CD8-positive, alpha-beta memory T cell (primary cell): ENCODE data around the gene OR6C65. TPM values are rescaled to one million over a fixed set of nuclear protein-coding genes. Genes with fewer than 3 reads are reported as not detected.
"Not testable (repeated sequence)": the region's sequence is repeated elsewhere in the genome, so short reads cannot be mapped to it uniquely, and the experiment has no call there.

Source experiments
- CTCF ChIA-PET: fragments of 350-600 bp; sonication (Branson Sonifier 250); formaldehyde crosslinking; loops from one replicate; lab custom pipeline; 2021; ENCODE audit warnings: antibody characterized with exemption; lab: Charles Lee
- POLR2A ChIA-PET: fragments of 350-600 bp; sonication (Branson Sonifier 250); formaldehyde crosslinking; loops from one replicate; lab custom pipeline; 2021; ENCODE audit warnings: antibody characterized with exemption; lab: Charles Lee
- DNase-seq, 5 donors: peaks; one replicate each; pipeline versions ENCODE4 v3.0.0 to v3.0.0-alpha.2; 2020 to 2022; ENCODE audit warnings: mixed read lengths in 1 of 5
- H3K27ac ChIP-seq: one replicate; pipeline ENCODE4 v1.7.0; 2013; ENCODE audit warnings: low read depth, mild to moderate bottlenecking, low read length, moderate library complexity
- H3K27me3 ChIP-seq: 2 replicates; pipeline ENCODE4 v1.7.0; 2013; ENCODE audit warnings: low read length, mild to moderate bottlenecking; ENCODE audit not compliant: insufficient read depth, poor library complexity, severe bottlenecking
- H3K36me3 ChIP-seq: 2 replicates; pipeline ENCODE4 v1.7.0; 2013; ENCODE audit warnings: mild to moderate bottlenecking, low read length, moderate library complexity; ENCODE audit not compliant: insufficient read depth
- H3K4me1 ChIP-seq: 2 replicates; pipeline ENCODE4 v1.7.0; 2013; ENCODE audit warnings: mild to moderate bottlenecking, low read length, moderate library complexity; ENCODE audit not compliant: insufficient read depth
- H3K4me3 ChIP-seq: 2 replicates; pipeline ENCODE4 v1.7.0; 2013; ENCODE audit warnings: mild to moderate bottlenecking, low read length
- H3K9me3 ChIP-seq: 2 replicates; pipeline ENCODE4 v1.7.0; 2013; ENCODE audit warnings: mild to moderate bottlenecking, low read length
- H3K27ac Mint-ChIP-seq, 8 donors: one replicate each; pipeline ENCODE4 v1.8.0; 2020 to 2021; ENCODE audit warnings: mixed read lengths in 8 of 8, mild to moderate bottlenecking in 6 of 8, inconsistent platforms in 3 of 8, moderate library complexity in 3 of 8
- H3K27me3 Mint-ChIP-seq, 2 donors: one replicate each; pipeline ENCODE4 v1.8.0; 2020 to 2021; ENCODE audit warnings: mixed read lengths in 2 of 2, mild to moderate bottlenecking in 1 of 2, moderate library complexity in 1 of 2
- H3K36me3 Mint-ChIP-seq, 3 donors: one replicate each; pipeline ENCODE4 v1.8.0; 2020 to 2021; ENCODE audit warnings: mixed read lengths in 3 of 3, inconsistent platforms in 1 of 3, mild to moderate bottlenecking in 1 of 3
- H3K4me1 Mint-ChIP-seq, 3 donors: one replicate each; pipeline ENCODE4 v1.8.0; 2020 to 2021; ENCODE audit warnings: mixed read lengths in 3 of 3, inconsistent platforms in 1 of 3, mild to moderate bottlenecking in 1 of 3
- H3K4me3 Mint-ChIP-seq, 7 donors: one replicate each; pipeline ENCODE4 v1.8.0; 2020 to 2021; ENCODE audit warnings: mixed read lengths in 7 of 7, mild to moderate bottlenecking in 6 of 7, moderate library complexity in 4 of 7, inconsistent platforms in 2 of 7
- H3K9me3 Mint-ChIP-seq, 5 donors: one replicate each; pipeline ENCODE4 v1.8.0; 2020 to 2022; ENCODE audit warnings: mixed read lengths in 5 of 5, mild to moderate bottlenecking in 3 of 5, moderate library complexity in 2 of 5, inconsistent platforms in 1 of 5
- polyA plus RNA-seq: library from polyadenylated mRNA; unstranded; fragments of 300-500 nt; fragmentation: Illumina TruSeq; gene quantifications from one replicate; pipeline ENCODE4 v1.2.3, GENCODE V29; 2021
- total RNA-seq, 2 experiments: library from RNA; stranded (reverse); gene quantifications; one replicate each; pipeline ENCODE4 v1.2.3, GENCODE V29; 2021

OR6C65 gene
- total and polyA plus RNA-seq, 3 experiments from 2014 or later = not detected

- H3K36me3 Mint-ChIP-seq = no peaks in the 10 kb centered on the region
- Histone ChIP-seq H3K9me3 (no peaks in the 10 kb centered on the region), H3K27me3 (no peaks in the 10 kb centered on the region), H3K4me1 (no peaks in the 10 kb centered on the region), H3K4me3 (no peak overlapping the region), H3K36me3 (no peaks in the 10 kb centered on the region), H3K27ac (no peak overlapping the region)
- peaks cover 0 to 6% (median 4%) of the 10 kb centered on the region in 5 donors for H3K9me3 Mint-ChIP-seq
- peaks cover 0 to 32% of the 10 kb centered on the region in 2 donors for H3K27me3 Mint-ChIP-seq
- H3K4me1 Mint-ChIP-seq = no peaks in the 10 kb centered on the region
- CTCF ChIA-PET = no interaction called here
- no peak overlapping the region for H3K4me3 Mint-ChIP-seq
- DNase-seq = no peak
- POLR2A ChIA-PET = no interaction called here
- no peak overlapping the region for H3K27ac Mint-ChIP-seq
Observed at GRCh38 chr12:55407866-55408265, 7.5 kb downstream of the OR6C65 start.

GRCh38 chr12:55409133-55409532, 8.8 kb downstream of the OR6C65 start:
- CTCF ChIA-PET, H3K36me3 Mint-ChIP-seq, H3K4me3 Mint-ChIP-seq, H3K4me1 Mint-ChIP-seq, H3K27ac Mint-ChIP-seq, H3K27ac ChIP-seq, POLR2A ChIA-PET, H3K9me3 ChIP-seq, H3K27me3 ChIP-seq, H3K4me3 ChIP-seq, DNase-seq, H3K36me3 ChIP-seq, H3K4me1 ChIP-seq, H3K9me3 Mint-ChIP-seq: not testable (repeated sequence)
- peaks cover 2 to 30% of the 10 kb centered on the region in 2 donors for H3K27me3 Mint-ChIP-seq

GRCh38 chr12:55412138-55412537, 11.8 kb downstream of the OR6C65 start:
- H3K36me3 ChIP-seq, H3K27ac ChIP-seq, H3K4me1 ChIP-seq, H3K36me3 Mint-ChIP-seq, POLR2A ChIA-PET, H3K9me3 Mint-ChIP-seq, H3K27ac Mint-ChIP-seq, H3K4me1 Mint-ChIP-seq, H3K4me3 Mint-ChIP-seq, H3K4me3 ChIP-seq, DNase-seq, H3K9me3 ChIP-seq, H3K27me3 ChIP-seq, CTCF ChIA-PET: not testable (repeated sequence)
- peaks cover 13 to 48% of the 10 kb centered on the region in 2 donors for H3K27me3 Mint-ChIP-seq

GRCh38 chr12:55413498-55414388, 13.4 kb downstream of the OR6C65 start:
- DNase-seq, H3K36me3 ChIP-seq, H3K9me3 Mint-ChIP-seq, CTCF ChIA-PET, H3K27me3 ChIP-seq, H3K36me3 Mint-ChIP-seq, POLR2A ChIA-PET, H3K4me3 Mint-ChIP-seq, H3K4me1 ChIP-seq, H3K4me1 Mint-ChIP-seq, H3K9me3 ChIP-seq, H3K4me3 ChIP-seq, H3K27ac ChIP-seq: not testable (repeated sequence)
- Mint-ChIP-seq H3K27me3 (peaks cover 17 to 46% of the 10 kb centered on the region in 2 donors), H3K27ac (peak overlapping the region in 1 of 8 donors; percentile 23)

- H3K36me3 ChIP-seq, POLR2A ChIA-PET, H3K9me3 ChIP-seq, H3K36me3 Mint-ChIP-seq, H3K4me1 ChIP-seq, H3K9me3 Mint-ChIP-seq, H3K27me3 ChIP-seq, H3K27ac ChIP-seq, H3K4me3 ChIP-seq, DNase-seq, H3K4me3 Mint-ChIP-seq, H3K27ac Mint-ChIP-seq, CTCF ChIA-PET, H3K4me1 Mint-ChIP-seq: not testable (repeated sequence)
- H3K27me3 Mint-ChIP-seq = peaks cover 21 to 49% of the 10 kb centered on the region in 2 donors
Observed at GRCh38 chr12:55414396-55414823, 14.1 kb downstream of the OR6C65 start.

- H3K27ac ChIP-seq, CTCF ChIA-PET, H3K9me3 ChIP-seq, DNase-seq, H3K9me3 Mint-ChIP-seq, POLR2A ChIA-PET, H3K36me3 ChIP-seq, H3K4me1 ChIP-seq, H3K4me1 Mint-ChIP-seq, H3K4me3 ChIP-seq, H3K36me3 Mint-ChIP-seq, H3K27me3 ChIP-seq: not testable (repeated sequence)
- Mint-ChIP-seq H3K27me3 (peaks cover 24 to 53% of the 10 kb centered on the region in 2 donors), H3K27ac (peak overlapping the region in 1 of 8 donors; percentile 37), H3K4me3 (peak overlapping the region in 5 of 7 donors; percentile 13 to 65 (median 52))
Observed at GRCh38 chr12:55414889-55415288, 14.6 kb downstream of the OR6C65 start.

GRCh38 chr12:55416961-55417360, 16.6 kb downstream of the OR6C65 start:
- Histone ChIP-seq H3K27me3 (no peaks in the 10 kb centered on the region), H3K4me1 (no peaks in the 10 kb centered on the region), H3K4me3 (no peak overlapping the region), H3K27ac (no peak overlapping the region), H3K9me3 (no peaks in the 10 kb centered on the region), H3K36me3 (no peaks in the 10 kb centered on the region)
- Mint-ChIP-seq H3K27me3 (peaks cover 25 to 63% of the 10 kb centered on the region in 2 donors), H3K4me3 (no peak overlapping the region), H3K9me3 (peaks cover 0 to 2% (median 0%) of the 10 kb centered on the region in 5 donors), H3K27ac (no peak overlapping the region), H3K4me1 (peaks cover 5 to 8% (median 7%) of the 10 kb centered on the region in 3 donors), H3K36me3 (no peaks in the 10 kb centered on the region)
- POLR2A ChIA-PET = no interaction called here
- no peak for DNase-seq
- CTCF ChIA-PET = no interaction called here

GRCh38 chr12:55420307-55420962, 20.1 kb downstream of the OR6C65 start:
- Mint-ChIP-seq H3K4me1 (peaks cover 2 to 3% (median 2%) of the 10 kb centered on the region in 3 donors), H3K27ac (no peak overlapping the region), H3K9me3 (peaks cover 0 to 2% (median 0%) of the 10 kb centered on the region in 5 donors), H3K27me3 (peaks cover 28 to 63% of the 10 kb centered on the region in 2 donors), H3K36me3 (no peaks in the 10 kb centered on the region), H3K4me3 (no peak overlapping the region)
- no peak overlapping the region for H3K4me3 ChIP-seq
- no peaks in the 10 kb centered on the region for H3K9me3 ChIP-seq
- H3K27ac ChIP-seq = no peak overlapping the region
- no peaks in the 10 kb centered on the region for H3K4me1 ChIP-seq
- no peaks in the 10 kb centered on the region for H3K27me3 ChIP-seq
- H3K36me3 ChIP-seq = no peaks in the 10 kb centered on the region
- DNase-seq = no peak
- CTCF ChIA-PET = interaction anchor here (1.2 kb wide), 1 partner anchor 19 kb away, joined by 3 read pairs; no protein-coding TSS in a partner anchor
- POLR2A ChIA-PET = no interaction called here
